Stimulated activated CD4-positive, alpha-beta T cell treated with anti-CD3 and anti-CD28 coated beads, Interleukin-12 subunit alpha, Interleukin-12 subunit beta, amount 100 ng/mL, for 24 hours (primary cell): ENCODE data around the gene ANXA9.

Experiments used
- DNase-seq, 2 experiments: peaks; one replicate each; pipeline ENCODE4 v3.0.0-alpha.2; 2020; ENCODE audit warnings: low read depth in 2 of 2

Gene ANXA9

GRCh38 chr1:151005729-151006319, 23.7 kb downstream of the ANXA9 start:
- no peak for DNase-seq

GRCh38 chr1:151006327-151007052, 24.4 kb downstream of the ANXA9 start, which contains the start of gene MINDY1:
Gene MINDY1, minus strand, starts transcription at chr1:151006902. Its CDS starts 4,285 bp downstream, at chr1:151002617.
- DNase-seq, result peak in 1 of 2 experiments; percentile 28

GRCh38 chr1:151007853-151008243, 25.8 kb downstream of the ANXA9 start:
- DNase-seq, result no peak

- peak; percentile 91 to 96 for DNase-seq
Observed at GRCh38 chr1:151008244-151009205, 26.4 kb downstream of the ANXA9 start, which contains the start of gene PRUNE1. Gene PRUNE1, plus strand, starts transcription at chr1:151008449. Its CDS starts 184 bp downstream, at chr1:151008633.

GRCh38 chr1:151009206-151009587, 27.1 kb downstream of the ANXA9 start:
- DNase-seq, result no peak

- DNase-seq, result no peak
Observed at GRCh38 chr1:151009674-151010345, 27.7 kb downstream of the ANXA9 start.

GRCh38 chr1:151010346-151010726, 28.2 kb downstream of the ANXA9 start:
- DNase-seq, result no peak

GRCh38 chr1:151011154-151011850, 29.2 kb downstream of the ANXA9 start:
- no peak for DNase-seq

GRCh38 chr1:151012684-151013471, 30.8 kb downstream of the ANXA9 start:
- no peak for DNase-seq

- no peak for DNase-seq
Observed at GRCh38 chr1:151013518-151013917, 31.4 kb downstream of the ANXA9 start.

- peak; percentile 59 to 79 for DNase-seq
Observed at GRCh38 chr1:151024540-151025146, 42.6 kb downstream of the ANXA9 start.

GRCh38 chr1:151026460-151026859, 44.4 kb downstream of the ANXA9 start:
- no peak for DNase-seq

GRCh38 chr1:151032164-151032563, 50.1 kb downstream of the ANXA9 start:
- no peak for DNase-seq

- DNase-seq, result no peak
Observed at GRCh38 chr1:151035167-151035566, 53.1 kb downstream of the ANXA9 start.

GRCh38 chr1:151036356-151036755, 54.3 kb downstream of the ANXA9 start, which contains the start of gene BNIPL:
Gene BNIPL, plus strand, starts transcription at chr1:151036586. Its CDS starts 140 bp downstream, at chr1:151036726.
- DNase-seq, result no peak

GRCh38 chr1:151037032-151037431, 54.9 kb downstream of the ANXA9 start:
- DNase-seq, result no peak

- no peak for DNase-seq
Observed at GRCh38 chr1:151039521-151039920, 57.4 kb downstream of the ANXA9 start.

- DNase-seq, result no peak
Observed at GRCh38 chr1:151043163-151043562, 61.1 kb downstream of the ANXA9 start.
